ENCODE data around the gene MPHOSPH6. TPM values are rescaled to one million over a fixed set of nuclear protein-coding genes. Genes with fewer than 3 reads are reported as not detected.

MPHOSPH6 gene
- total RNA-seq, 1 donor from 2014 or later, result 24.3 TPM

- H3K4me3 ChIP-seq, result no peak overlapping the region
- H3K9me3 ChIP-seq, result no peaks in the 10 kb centered on the region
- H3K4me1 ChIP-seq, result peaks cover 4% of the 10 kb centered on the region
- H3K36me3 ChIP-seq, result peaks cover 24% of the 10 kb centered on the region
- ATAC-seq (no peak), DNase-seq (no peak)
- no peaks in the 10 kb centered on the region for H3K27me3 ChIP-seq
- no peak overlapping the region for H3K27ac ChIP-seq
- TF ChIP-seq CTCF (IDR thresholded peaks at IDR 0.05), result no peak
- intact Hi-C loops (cut with DNase I), result no loop called here
Observed at GRCh38 chr16:82152641-82153112, 17.3 kb downstream of the MPHOSPH6 start.

GRCh38 chr16:82152196-82152595, 17.8 kb downstream of the MPHOSPH6 start:
- H3K4me1 ChIP-seq, result no peaks in the 10 kb centered on the region
- ATAC-seq, result no peak
- no peaks in the 10 kb centered on the region for H3K9me3 ChIP-seq
- peaks cover 29% of the 10 kb centered on the region for H3K36me3 ChIP-seq
- no peak overlapping the region for H3K27ac ChIP-seq
- TF ChIP-seq CTCF (IDR thresholded peaks at IDR 0.05), result no peak
- no peaks in the 10 kb centered on the region for H3K27me3 ChIP-seq
- intact Hi-C loops (cut with DNase I), result no loop called here
- DNase-seq, result no peak
- no peak overlapping the region for H3K4me3 ChIP-seq

GRCh38 chr16:82150549-82150948, 19.5 kb downstream of the MPHOSPH6 start:
- H3K4me1 ChIP-seq, result no peaks in the 10 kb centered on the region
- no peak for TF ChIP-seq CTCF (IDR thresholded peaks at IDR 0.05)
- ATAC-seq, result no peak
- DNase-seq, result no peak
- intact Hi-C loops (cut with DNase I), result no loop called here
- H3K27me3 ChIP-seq, result no peaks in the 10 kb centered on the region
- no peak overlapping the region for H3K27ac ChIP-seq
- H3K36me3 ChIP-seq, result peaks cover 33% of the 10 kb centered on the region
- no peaks in the 10 kb centered on the region for H3K9me3 ChIP-seq
- no peak overlapping the region for H3K4me3 ChIP-seq

- Histone ChIP-seq H3K27ac (no peak overlapping the region), H3K4me1 (no peaks in the 10 kb centered on the region), H3K36me3 (peaks cover 33% of the 10 kb centered on the region), H3K27me3 (no peaks in the 10 kb centered on the region), H3K9me3 (no peaks in the 10 kb centered on the region), H3K4me3 (no peak overlapping the region)
- ATAC-seq (no peak), DNase-seq (no peak)
- intact Hi-C loops (cut with DNase I), result no loop called here
- no peak for TF ChIP-seq CTCF (IDR thresholded peaks at IDR 0.05)
Observed at GRCh38 chr16:82149536-82149935, 20.5 kb downstream of the MPHOSPH6 start.

- no peak for TF ChIP-seq CTCF (IDR thresholded peaks at IDR 0.05)
- Histone ChIP-seq H3K9me3 (no peaks in the 10 kb centered on the region), H3K4me1 (no peaks in the 10 kb centered on the region), H3K4me3 (no peak overlapping the region), H3K36me3 (peaks cover 33% of the 10 kb centered on the region), H3K27me3 (no peaks in the 10 kb centered on the region), H3K27ac (no peak overlapping the region)
- ATAC-seq, result no peak
- intact Hi-C loops (cut with DNase I), result no loop called here
- DNase-seq, result no peak
Observed at GRCh38 chr16:82147546-82147945, 22.5 kb downstream of the MPHOSPH6 start.

- H3K36me3 ChIP-seq, result peaks cover 33% of the 10 kb centered on the region
- no peak for DNase-seq
- ATAC-seq, result no peak
- TF ChIP-seq CTCF (IDR thresholded peaks at IDR 0.05), result no peak
- no peaks in the 10 kb centered on the region for H3K9me3 ChIP-seq
- intact Hi-C loops (cut with DNase I), result no loop called here
- H3K4me3 ChIP-seq, result no peak overlapping the region
- no peaks in the 10 kb centered on the region for H3K27me3 ChIP-seq
- no peaks in the 10 kb centered on the region for H3K4me1 ChIP-seq
- H3K27ac ChIP-seq, result no peak overlapping the region
Observed at GRCh38 chr16:82146957-82147356, 23.1 kb downstream of the MPHOSPH6 start.

Data from upper lobe of right lung (tissue), 1 donor.